ENCODE measurements around the gene SYMPK.
A peak's percentile ranks its signal among the peaks of the same experiment; 100 is the strongest.

The SYMPK gene

DNA sequence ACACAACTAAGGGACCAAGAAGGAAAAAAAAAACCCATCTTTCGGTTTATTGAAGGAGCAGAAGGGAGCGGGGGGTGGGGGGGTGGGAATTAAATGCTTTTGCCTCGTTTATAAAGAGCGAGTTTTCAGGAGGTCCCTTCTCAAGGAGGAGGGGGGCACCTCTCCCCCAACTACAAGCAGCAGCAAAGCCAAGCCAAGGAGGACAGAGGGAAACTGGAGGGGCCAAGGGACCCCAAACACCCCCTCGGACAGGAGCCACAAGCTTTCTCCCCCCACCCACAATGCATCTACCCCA lies 20.6 kb upstream of the SYMPK start:
- no peak overlapping the region for H3K4me3 ChIP-seq (ENCODE audit: low read depth, low read length)
- H3K4me1 ChIP-seq (ENCODE audit: control insufficient read depth, insufficient read depth, low read length) = peaks cover 13% of the 10 kb centered on the region
- TF ChIP-seq ZBTB48 (tag by site-specific recombination; IDR thresholded peaks at IDR 0.05) = peak; percentile 16; the same call in 1 of the 2 replicates
- TF ChIP-seq ZNF324 (tag by site-specific recombination; IDR thresholded peaks at IDR 0.05) = no peak
- TF ChIP-seq ZBTB26 (tag by site-specific recombination; optimal IDR thresholded peaks at IDR 0.05) = no peak
- TF ChIP-seq, protein P1, sequence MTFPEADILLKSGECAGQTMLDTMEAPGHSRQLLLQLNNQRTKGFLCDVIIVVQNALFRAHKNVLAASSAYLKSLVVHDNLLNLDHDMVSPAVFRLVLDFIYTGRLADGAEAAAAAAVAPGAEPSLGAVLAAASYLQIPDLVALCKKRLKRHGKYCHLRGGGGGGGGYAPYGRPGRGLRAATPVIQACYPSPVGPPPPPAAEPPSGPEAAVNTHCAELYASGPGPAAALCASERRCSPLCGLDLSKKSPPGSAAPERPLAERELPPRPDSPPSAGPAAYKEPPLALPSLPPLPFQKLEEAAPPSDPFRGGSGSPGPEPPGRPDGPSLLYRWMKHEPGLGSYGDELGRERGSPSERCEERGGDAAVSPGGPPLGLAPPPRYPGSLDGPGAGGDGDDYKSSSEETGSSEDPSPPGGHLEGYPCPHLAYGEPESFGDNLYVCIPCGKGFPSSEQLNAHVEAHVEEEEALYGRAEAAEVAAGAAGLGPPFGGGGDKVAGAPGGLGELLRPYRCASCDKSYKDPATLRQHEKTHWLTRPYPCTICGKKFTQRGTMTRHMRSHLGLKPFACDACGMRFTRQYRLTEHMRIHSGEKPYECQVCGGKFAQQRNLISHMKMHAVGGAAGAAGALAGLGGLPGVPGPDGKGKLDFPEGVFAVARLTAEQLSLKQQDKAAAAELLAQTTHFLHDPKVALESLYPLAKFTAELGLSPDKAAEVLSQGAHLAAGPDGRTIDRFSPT (tag by site-specific recombination; IDR thresholded peaks at IDR 0.05) = no peak
- TF ChIP-seq, protein P2, sequence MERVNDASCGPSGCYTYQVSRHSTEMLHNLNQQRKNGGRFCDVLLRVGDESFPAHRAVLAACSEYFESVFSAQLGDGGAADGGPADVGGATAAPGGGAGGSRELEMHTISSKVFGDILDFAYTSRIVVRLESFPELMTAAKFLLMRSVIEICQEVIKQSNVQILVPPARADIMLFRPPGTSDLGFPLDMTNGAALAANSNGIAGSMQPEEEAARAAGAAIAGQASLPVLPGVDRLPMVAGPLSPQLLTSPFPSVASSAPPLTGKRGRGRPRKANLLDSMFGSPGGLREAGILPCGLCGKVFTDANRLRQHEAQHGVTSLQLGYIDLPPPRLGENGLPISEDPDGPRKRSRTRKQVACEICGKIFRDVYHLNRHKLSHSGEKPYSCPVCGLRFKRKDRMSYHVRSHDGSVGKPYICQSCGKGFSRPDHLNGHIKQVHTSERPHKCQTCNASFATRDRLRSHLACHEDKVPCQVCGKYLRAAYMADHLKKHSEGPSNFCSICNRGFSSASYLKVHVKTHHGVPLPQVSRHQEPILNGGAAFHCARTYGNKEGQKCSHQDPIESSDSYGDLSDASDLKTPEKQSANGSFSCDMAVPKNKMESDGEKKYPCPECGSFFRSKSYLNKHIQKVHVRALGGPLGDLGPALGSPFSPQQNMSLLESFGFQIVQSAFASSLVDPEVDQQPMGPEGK (tag by site-specific recombination; IDR thresholded peaks at IDR 0.05) = peak; percentile 32; the same call in 1 of the 2 replicates
- TF ChIP-seq ZNF670 (tag by site-specific recombination; IDR thresholded peaks at IDR 0.05; ENCODE audit: low read depth) = no peak
- ChIA-PET POLR2A (interaction anchor here (1.4 to 2.3 kb wide), 2 partner anchors 66 to 114 kb away, joined by 5 to 7 read pairs; partner anchors contain the start of gene SIX5), CTCF (interaction anchor here (0.6 to 8.8 kb wide), 12 partner anchors 9 to 380 kb away, joined by 3 to 91 read pairs (median 4); partner anchors contain the start of genes FOXA3 and SYMPK)
- H3K36me3 ChIP-seq (ENCODE audit: control insufficient read depth in 2 of 2, insufficient read depth in 1 of 2, low read length in 2 of 2) = peaks cover 0 to 16% of the 10 kb centered on the region in 2 experiments; a peak in 1 of 3 replicates
- peak overlapping the region; percentile 28 for H3K27ac ChIP-seq (ENCODE audit: extremely low read depth, low read depth, low read length)
- no peaks in the 10 kb centered on the region for H3K9me3 ChIP-seq (ENCODE audit: control insufficient read depth, insufficient read depth, low read depth, low read length)

DNA sequence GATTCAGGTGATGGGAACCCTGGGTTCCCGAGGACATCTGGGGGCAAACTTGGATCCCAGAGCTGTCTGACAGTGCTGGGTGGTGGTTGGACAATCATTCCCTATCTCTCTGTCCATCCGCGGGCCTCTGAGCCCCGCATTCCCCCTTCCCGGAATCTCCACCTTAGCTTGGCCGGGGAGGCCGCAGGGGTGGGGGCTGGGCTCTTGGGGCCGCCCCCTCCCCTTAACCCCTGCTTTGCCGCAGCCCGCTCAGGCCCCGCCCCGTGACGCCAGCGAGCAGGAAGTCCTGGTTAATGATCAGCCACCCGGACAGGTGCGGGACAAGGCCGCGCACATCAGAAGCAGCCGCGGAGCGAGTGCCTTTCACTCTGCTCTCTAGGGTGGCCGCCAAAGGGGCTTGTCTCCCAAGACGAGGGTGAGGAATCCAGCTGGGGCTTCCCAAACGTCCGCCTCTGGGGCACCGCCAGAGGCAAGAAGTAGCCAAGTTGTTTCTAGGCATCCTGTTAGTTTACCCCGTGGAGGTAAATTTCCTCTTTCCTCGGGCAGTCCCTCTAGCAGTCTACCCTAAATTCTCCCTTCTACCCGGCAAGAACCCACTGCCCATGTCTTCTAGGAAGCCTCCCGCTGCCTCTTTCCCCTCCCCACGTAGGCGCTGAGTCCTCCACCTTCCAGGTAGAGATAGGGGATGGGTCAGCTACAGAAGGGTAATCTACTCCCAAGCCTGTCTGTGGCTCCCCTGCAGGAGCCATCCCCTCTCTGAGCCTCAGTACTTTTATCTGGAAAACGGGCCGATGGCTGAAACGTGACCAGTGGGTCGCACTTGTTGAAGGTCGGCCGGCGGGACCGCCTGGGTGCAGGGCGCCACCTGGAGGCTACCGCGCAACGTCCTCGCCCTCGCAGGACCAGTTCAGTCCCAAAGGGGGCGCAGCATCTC lies 20.0 kb upstream of the SYMPK start:
- CTCF ChIA-PET = interaction anchor here (0.6 to 8.8 kb wide), 25 partner anchors 9 to 519 kb away, joined by 3 to 91 read pairs (median 4); partner anchors contain the start of genes FOXA3, MYPOP, SIX5 and SYMPK
- no peak overlapping the region for H3K27ac ChIP-seq (ENCODE audit: extremely low read depth, low read depth, low read length)
- peaks cover 0 to 16% of the 10 kb centered on the region in 2 experiments; a peak in 1 of 3 replicates for H3K36me3 ChIP-seq (ENCODE audit: control insufficient read depth in 2 of 2, insufficient read depth in 1 of 2, low read length in 2 of 2)
- POLR2A ChIA-PET = interaction anchor here (0.5 to 4.4 kb wide), 11 partner anchors 13 to 416 kb away, joined by 3 to 39 read pairs (median 5); partner anchors contain the start of genes CCDC61, FOXA3, IGFL2 and MYPOP
- H3K4me1 ChIP-seq (ENCODE audit: control insufficient read depth, insufficient read depth, low read length) = peaks cover 13% of the 10 kb centered on the region
- H3K9me3 ChIP-seq (ENCODE audit: control insufficient read depth, insufficient read depth, low read depth, low read length) = no peaks in the 10 kb centered on the region
- peak overlapping the region; percentile 23 for H3K4me3 ChIP-seq (ENCODE audit: low read depth, low read length)
- 0 out of 2 replicates have a peak, but pooled peaks have one; percentile 8 for TF ChIP-seq KLF1 (tag by site-specific recombination; IDR thresholded peaks at IDR 0.05)
- TF ChIP-seq ZNF324 (tag by site-specific recombination; IDR thresholded peaks at IDR 0.05) = peak; percentile 81; the same call in 1 of the 2 replicates
- TF ChIP-seq, protein P3, sequence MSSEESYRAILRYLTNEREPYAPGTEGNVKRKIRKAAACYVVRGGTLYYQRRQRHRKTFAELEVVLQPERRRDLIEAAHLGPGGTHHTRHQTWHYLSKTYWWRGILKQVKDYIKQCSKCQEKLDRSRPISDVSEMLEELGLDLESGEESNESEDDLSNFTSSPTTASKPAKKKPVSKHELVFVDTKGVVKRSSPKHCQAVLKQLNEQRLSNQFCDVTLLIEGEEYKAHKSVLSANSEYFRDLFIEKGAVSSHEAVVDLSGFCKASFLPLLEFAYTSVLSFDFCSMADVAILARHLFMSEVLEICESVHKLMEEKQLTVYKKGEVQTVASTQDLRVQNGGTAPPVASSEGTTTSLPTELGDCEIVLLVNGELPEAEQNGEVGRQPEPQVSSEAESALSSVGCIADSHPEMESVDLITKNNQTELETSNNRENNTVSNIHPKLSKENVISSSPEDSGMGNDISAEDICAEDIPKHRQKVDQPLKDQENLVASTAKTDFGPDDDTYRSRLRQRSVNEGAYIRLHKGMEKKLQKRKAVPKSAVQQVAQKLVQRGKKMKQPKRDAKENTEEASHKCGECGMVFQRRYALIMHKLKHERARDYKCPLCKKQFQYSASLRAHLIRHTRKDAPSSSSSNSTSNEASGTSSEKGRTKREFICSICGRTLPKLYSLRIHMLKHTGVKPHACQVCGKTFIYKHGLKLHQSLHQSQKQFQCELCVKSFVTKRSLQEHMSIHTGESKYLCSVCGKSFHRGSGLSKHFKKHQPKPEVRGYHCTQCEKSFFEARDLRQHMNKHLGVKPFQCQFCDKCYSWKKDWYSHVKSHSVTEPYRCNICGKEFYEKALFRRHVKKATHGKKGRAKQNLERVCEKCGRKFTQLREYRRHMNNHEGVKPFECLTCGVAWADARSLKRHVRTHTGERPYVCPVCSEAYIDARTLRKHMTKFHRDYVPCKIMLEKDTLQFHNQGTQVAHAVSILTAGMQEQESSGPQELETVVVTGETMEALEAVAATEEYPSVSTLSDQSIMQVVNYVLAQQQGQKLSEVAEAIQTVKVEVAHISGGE (tag by site-specific recombination; conservative IDR thresholded peaks at IDR 0.05; ENCODE audit: low read depth) = 0 out of 2 replicates have a peak, but pooled peaks have one; percentile 11
- TF ChIP-seq KLF7 (tag by site-specific recombination; IDR thresholded peaks at IDR 0.05; ENCODE audit: borderline replicate concordance) = peak; percentile 30; the same call in 1 of the 2 replicates
- TF ChIP-seq SCRT1 (tag by site-specific recombination; IDR thresholded peaks at IDR 0.05; ENCODE audit: borderline replicate concordance) = peak; percentile 99
- TF ChIP-seq, protein P4, sequence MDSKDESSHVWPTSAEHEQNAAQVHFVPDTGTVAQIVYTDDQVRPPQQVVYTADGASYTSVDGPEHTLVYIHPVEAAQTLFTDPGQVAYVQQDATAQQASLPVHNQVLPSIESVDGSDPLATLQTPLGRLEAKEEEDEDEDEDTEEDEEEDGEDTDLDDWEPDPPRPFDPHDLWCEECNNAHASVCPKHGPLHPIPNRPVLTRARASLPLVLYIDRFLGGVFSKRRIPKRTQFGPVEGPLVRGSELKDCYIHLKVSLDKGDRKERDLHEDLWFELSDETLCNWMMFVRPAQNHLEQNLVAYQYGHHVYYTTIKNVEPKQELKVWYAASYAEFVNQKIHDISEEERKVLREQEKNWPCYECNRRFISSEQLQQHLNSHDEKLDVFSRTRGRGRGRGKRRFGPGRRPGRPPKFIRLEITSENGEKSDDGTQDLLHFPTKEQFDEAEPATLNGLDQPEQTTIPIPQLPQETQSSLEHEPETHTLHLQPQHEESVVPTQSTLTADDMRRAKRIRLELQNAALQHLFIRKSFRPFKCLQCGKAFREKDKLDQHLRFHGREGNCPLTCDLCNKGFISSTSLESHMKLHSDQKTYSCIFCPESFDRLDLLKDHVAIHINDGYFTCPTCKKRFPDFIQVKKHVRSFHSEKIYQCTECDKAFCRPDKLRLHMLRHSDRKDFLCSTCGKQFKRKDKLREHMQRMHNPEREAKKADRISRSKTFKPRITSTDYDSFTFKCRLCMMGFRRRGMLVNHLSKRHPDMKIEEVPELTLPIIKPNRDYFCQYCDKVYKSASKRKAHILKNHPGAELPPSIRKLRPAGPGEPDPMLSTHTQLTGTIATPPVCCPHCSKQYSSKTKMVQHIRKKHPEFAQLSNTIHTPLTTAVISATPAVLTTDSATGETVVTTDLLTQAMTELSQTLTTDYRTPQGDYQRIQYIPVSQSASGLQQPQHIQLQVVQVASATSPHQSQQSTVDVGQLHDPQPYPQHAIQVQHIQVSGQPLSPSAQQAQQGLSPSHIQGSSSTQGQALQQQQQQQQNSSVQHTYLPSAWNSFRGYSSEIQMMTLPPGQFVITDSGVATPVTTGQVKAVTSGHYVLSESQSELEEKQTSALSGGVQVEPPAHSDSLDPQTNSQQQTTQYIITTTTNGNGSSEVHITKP (tag by site-specific recombination; IDR thresholded peaks at IDR 0.05) = 0 out of 2 replicates have a peak, but pooled peaks have one; percentile 9
- TF ChIP-seq, protein P5, sequence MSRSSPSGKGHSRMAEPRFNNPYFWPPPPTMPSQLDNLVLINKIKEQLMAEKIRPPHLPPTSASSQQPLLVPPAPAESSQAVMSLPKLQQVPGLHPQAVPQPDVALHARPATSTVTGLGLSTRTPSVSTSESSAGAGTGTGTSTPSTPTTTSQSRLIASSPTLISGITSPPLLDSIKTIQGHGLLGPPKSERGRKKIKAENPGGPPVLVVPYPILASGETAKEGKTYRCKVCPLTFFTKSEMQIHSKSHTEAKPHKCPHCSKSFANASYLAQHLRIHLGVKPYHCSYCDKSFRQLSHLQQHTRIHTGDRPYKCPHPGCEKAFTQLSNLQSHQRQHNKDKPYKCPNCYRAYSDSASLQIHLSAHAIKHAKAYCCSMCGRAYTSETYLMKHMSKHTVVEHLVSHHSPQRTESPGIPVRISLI (tag by site-specific recombination; IDR thresholded peaks at IDR 0.05) = 0 out of 2 replicates have a peak, but pooled peaks have one; percentile 50

Data from HEK293 (cell line).